Left ventricle myocardium inferior (tissue), 1 donor: Measurements from ENCODE around the gene BTRC. TPM values are rescaled to one million over a fixed set of nuclear protein-coding genes. Genes with fewer than 3 reads are reported as not detected.

ENCODE experiments used
- DNase-seq: peaks from one replicate; pipeline ENCODE4 v3.0.0-alpha.2; 2020
- H3K27ac ChIP-seq: fragments of 200-600 bp; replicated peaks from 2 replicates; pipeline ENCODE4 v1.8.0; 2021
- H3K27me3 ChIP-seq: fragments of 200-600 bp; 2 replicates; pipeline ENCODE4 v1.8.0; 2021; ENCODE audit warnings: low read depth
- H3K36me3 ChIP-seq: fragments of 200-600 bp; 2 replicates; pipeline ENCODE4 v1.8.0; 2021
- H3K4me1 ChIP-seq: fragments of 200-600 bp; 2 replicates; pipeline ENCODE4 v1.8.0; 2021
- H3K4me3 ChIP-seq: fragments of 200-600 bp; 2 replicates; pipeline ENCODE4 v1.8.0; 2021; ENCODE audit warnings: mild to moderate bottlenecking, moderate library complexity
- H3K9me3 ChIP-seq: fragments of 200-600 bp; replicated peaks from 2 replicates; pipeline ENCODE4 v1.8.0; 2021
- CTCF ChIP-seq: fragments of 200-600 bp; IDR thresholded peaks from 2 replicates; pipeline ENCODE4 v1.8.0; 2021; ENCODE audit warnings: antibody characterized with exemption, mild to moderate bottlenecking, borderline replicate concordance
- intact Hi-C: fragments of 100-400 bp; cut with micrococcal nuclease; formaldehyde crosslinking; loops from one replicate; pipeline ENCODE4 v1.11.0; 2022
- total RNA-seq: library from RNA; stranded (reverse); fragmentation: NEBNext Ultra II Directional; extraction: Animal tissue kit (Norgen Biotek cat#: 25700); gene quantifications from one replicate; pipeline ENCODE4 v1.2.1, GENCODE V29; 2021
- donor health status: DM: no; HTN: yes; CAD: no; lungs with severe emphysema.

The BTRC gene
- total RNA-seq, 1 donor from 2014 or later = 34.8 TPM

- intact Hi-C loops = no loop called here
Measured at GRCh38 chr10:101573885-101574753, 220.2 kb downstream of the BTRC start.

GRCh38 chr10:101575091-101575490 lies 221.1 kb downstream of the BTRC start:
- DNase-seq = no peak
- Histone ChIP-seq H3K9me3 (peaks cover 17% of the 10 kb centered on the region), H3K36me3 (peaks cover 31% of the 10 kb centered on the region), H3K4me1 (peaks cover 9% of the 10 kb centered on the region), H3K27ac (no peak overlapping the region), H3K4me3 (no peak overlapping the region), H3K27me3 (peaks cover under 1% of the 10 kb centered on the region)
- no peak for TF ChIP-seq CTCF
- intact Hi-C loops = no loop called here

More at GRCh38 chr10:101573885-101574753, 220.2 kb downstream of the BTRC start:
- Histone ChIP-seq H3K4me3 (no peak overlapping the region), H3K27ac (no peak overlapping the region), H3K27me3 (peaks cover 10% of the 10 kb centered on the region), H3K4me1 (peaks cover 17% of the 10 kb centered on the region), H3K36me3 (peaks cover 21% of the 10 kb centered on the region), H3K9me3 (peaks cover 17% of the 10 kb centered on the region)
- no peak for TF ChIP-seq CTCF
- no peak for DNase-seq

GRCh38 chr10:101575580-101576210 lies 221.7 kb downstream of the BTRC start:
- TF ChIP-seq CTCF = no peak
- intact Hi-C loops = no loop called here
- DNase-seq = no peak

GRCh38 chr10:101576211-101576863 lies 222.4 kb downstream of the BTRC start:
- H3K4me1 ChIP-seq = no peaks in the 10 kb centered on the region
- DNase-seq = no peak
- H3K4me3 ChIP-seq = no peak overlapping the region
- peaks cover 17% of the 10 kb centered on the region for H3K9me3 ChIP-seq
- TF ChIP-seq CTCF = no peak
- H3K27ac ChIP-seq = no peak overlapping the region
- intact Hi-C loops = no loop called here
- peaks cover 44% of the 10 kb centered on the region for H3K36me3 ChIP-seq
- H3K27me3 ChIP-seq = no peaks in the 10 kb centered on the region

More at GRCh38 chr10:101575580-101576210, 221.7 kb downstream of the BTRC start:
- Histone ChIP-seq H3K27me3 (no peaks in the 10 kb centered on the region), H3K9me3 (peaks cover 17% of the 10 kb centered on the region), H3K4me3 (no peak overlapping the region), H3K4me1 (peaks cover 4% of the 10 kb centered on the region), H3K27ac (no peak overlapping the region), H3K36me3 (peaks cover 37% of the 10 kb centered on the region)

- intact Hi-C loops = no loop called here
- Histone ChIP-seq H3K27ac (no peak overlapping the region), H3K27me3 (no peaks in the 10 kb centered on the region), H3K36me3 (peaks cover 48% of the 10 kb centered on the region), H3K4me1 (no peaks in the 10 kb centered on the region), H3K4me3 (no peak overlapping the region), H3K9me3 (peaks cover 13% of the 10 kb centered on the region)
- no peak for DNase-seq
- no peak for TF ChIP-seq CTCF
Measured at GRCh38 chr10:101577121-101577871, 223.3 kb downstream of the BTRC start.
